HG03469 (cell line): ENCODE data around the gene SCP2D1.
"Not testable (repeated sequence)": the region's sequence is repeated elsewhere in the genome, so short reads cannot be mapped to it uniquely, and the experiment has no call there.

Experiments used
- ATAC-seq: cut with Tn5 transposase; IDR thresholded peaks from one replicate; pipeline ENCODE4 v1.9.1; 2021; ENCODE audit warnings: mild to moderate bottlenecking, moderate library complexity, moderate number of reproducible peaks; ENCODE audit not compliant: unreplicated experiment

The SCP2D1 gene

GRCh38 chr20:18813483-18813882 is at the start of gene SCP2D1:
Gene SCP2D1 (plus strand): TSS chr20:18813783. CDS start chr20:18813816, 33 bp downstream.
- ATAC-seq = no peak

GRCh38 chr20:18767676-18768075 is 45.9 kb upstream of the SCP2D1 start:
- ATAC-seq = no peak

GRCh38 chr20:18773566-18773965 is 40.0 kb upstream of the SCP2D1 start:
- no peak for ATAC-seq

- no peak for ATAC-seq
Observed at GRCh38 chr20:18774207-18774606, 39.4 kb upstream of the SCP2D1 start.

GRCh38 chr20:18775633-18776032 is 38.0 kb upstream of the SCP2D1 start:
- no peak for ATAC-seq

- no peak for ATAC-seq
Observed at GRCh38 chr20:18778690-18779392, 34.7 kb upstream of the SCP2D1 start.

GRCh38 chr20:18780385-18781130 is 33.0 kb upstream of the SCP2D1 start:
- no peak for ATAC-seq

GRCh38 chr20:18781509-18781908 is 32.1 kb upstream of the SCP2D1 start:
- no peak for ATAC-seq

GRCh38 chr20:18783385-18783959 is 30.1 kb upstream of the SCP2D1 start:
- no peak for ATAC-seq

- not testable (repeated sequence) for ATAC-seq
Observed at GRCh38 chr20:18787046-18787445, 26.5 kb upstream of the SCP2D1 start.

GRCh38 chr20:18788021-18788420 is 25.6 kb upstream of the SCP2D1 start:
- no peak for ATAC-seq

GRCh38 chr20:18790787-18791186 is 22.8 kb upstream of the SCP2D1 start:
- no peak for ATAC-seq

GRCh38 chr20:18793625-18794427 is 19.8 kb upstream of the SCP2D1 start:
- ATAC-seq = peak; percentile 98

- no peak for ATAC-seq
Observed at GRCh38 chr20:18794428-18794787, 19.2 kb upstream of the SCP2D1 start.

- ATAC-seq = no peak
Observed at GRCh38 chr20:18795366-18795765, 18.2 kb upstream of the SCP2D1 start.

GRCh38 chr20:18796282-18796833 is 17.2 kb upstream of the SCP2D1 start:
- no peak for ATAC-seq

- ATAC-seq = no peak
Observed at GRCh38 chr20:18801516-18801915, 12.1 kb upstream of the SCP2D1 start.

GRCh38 chr20:18802012-18802634 is 11.5 kb upstream of the SCP2D1 start:
- peak; percentile 68 for ATAC-seq

GRCh38 chr20:18805881-18806280 is 7.7 kb upstream of the SCP2D1 start:
- ATAC-seq = no peak

- no peak for ATAC-seq
Observed at GRCh38 chr20:18808712-18809111, 4.9 kb upstream of the SCP2D1 start.
